HG02759 (cell line): ENCODE results near the gene ACOT13.
A peak's percentile ranks its signal among the peaks of the same experiment; 100 is the strongest.
"Not testable (repeated sequence)": the region's sequence is repeated elsewhere in the genome, so short reads cannot be mapped to it uniquely, and the experiment has no call there.

Source experiments
- ATAC-seq: cut with Tn5 transposase; IDR thresholded peaks from one replicate; pipeline ENCODE4 v1.9.1; 2021; ENCODE audit warnings: mild to moderate bottlenecking, moderate library complexity; ENCODE audit not compliant: unreplicated experiment

Gene ACOT13

GRCh38 chr6:24691550-24691949, 24.7 kb downstream of the ACOT13 start:
- no peak for ATAC-seq

GRCh38 chr6:24692003-24692402, 25.1 kb downstream of the ACOT13 start:
- no peak for ATAC-seq

DNA sequence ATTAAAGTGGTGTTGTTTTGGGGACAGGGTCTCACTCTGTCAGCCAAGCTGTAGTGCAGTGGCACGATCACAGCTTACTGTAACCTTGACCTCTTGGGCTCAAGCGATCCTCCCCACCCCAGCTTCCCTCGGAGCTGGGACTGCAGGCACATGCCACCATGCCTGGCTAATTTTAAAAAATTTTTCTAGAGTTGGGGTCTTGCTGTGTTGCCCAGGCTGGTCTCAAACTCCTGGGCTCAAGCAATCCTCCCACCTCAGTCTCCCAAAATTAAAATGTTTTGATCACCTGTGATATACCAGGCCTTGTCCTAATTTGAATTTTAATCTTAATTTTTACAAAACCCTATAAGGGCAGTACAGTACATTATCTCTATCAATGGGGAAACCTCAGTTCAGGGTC, 25.5 kb downstream of the ACOT13 start:
- ATAC-seq = no peak

- no peak for ATAC-seq
Measured at GRCh38 chr6:24692848-24693592, 26.1 kb downstream of the ACOT13 start.

DNA sequence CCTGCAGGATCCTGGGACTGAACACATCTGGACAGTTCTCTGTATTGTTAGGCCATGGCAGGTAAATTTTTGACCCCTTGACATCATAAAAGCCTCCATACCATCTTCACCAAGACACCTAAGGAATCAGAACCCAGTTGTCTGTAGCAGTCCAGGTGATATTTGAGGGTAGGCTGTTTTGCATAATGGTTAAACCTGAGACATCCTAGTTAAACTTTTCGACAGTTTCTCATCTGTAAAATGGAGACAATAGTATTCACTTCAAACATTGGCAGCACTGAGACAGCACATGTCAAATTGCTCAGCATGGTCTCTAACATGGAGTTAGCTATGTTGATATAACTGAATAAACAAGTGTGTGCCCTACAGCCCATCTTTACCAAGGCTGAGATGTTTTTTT, 27.3 kb downstream of the ACOT13 start:
- no peak for ATAC-seq

DNA sequence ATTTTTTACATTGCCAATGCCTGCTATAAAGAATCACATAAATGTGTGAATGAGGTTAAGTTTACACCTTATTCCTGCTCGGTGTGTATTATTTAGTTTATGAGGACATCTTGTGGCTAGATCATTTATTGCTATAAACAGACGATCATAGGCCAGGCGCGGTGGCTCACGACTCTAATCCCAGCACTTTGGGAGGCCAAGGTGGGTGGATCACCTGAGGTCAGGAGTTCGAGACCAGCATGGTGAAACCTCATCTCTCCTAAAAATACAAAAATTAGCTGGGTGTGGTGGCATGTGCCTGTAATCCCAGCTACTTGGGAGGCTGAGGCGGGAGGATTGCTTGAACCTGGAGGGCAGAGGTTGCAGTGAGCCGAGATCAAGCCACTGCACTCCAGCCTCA, 28.8 kb downstream of the ACOT13 start:
- peak; percentile 57 for ATAC-seq

DNA sequence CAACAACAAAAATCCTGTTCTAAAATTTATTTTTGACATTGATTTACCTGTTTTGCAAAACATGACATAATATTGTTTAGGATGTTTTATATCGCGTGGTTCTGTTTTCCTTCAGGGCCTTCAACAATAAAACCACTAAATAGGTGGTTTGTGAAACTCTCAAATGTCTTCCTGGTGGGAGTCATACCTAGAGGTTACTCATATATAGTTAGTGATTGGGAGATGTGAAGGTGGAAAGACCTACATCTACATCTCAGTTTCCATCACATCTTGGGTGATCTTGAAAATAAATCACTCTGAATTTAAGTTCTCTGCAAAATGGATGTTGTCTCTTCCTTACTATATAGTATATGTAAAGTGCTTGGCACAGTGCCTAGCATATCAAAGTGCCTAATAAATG, 29.2 kb downstream of the ACOT13 start:
- no peak for ATAC-seq

DNA sequence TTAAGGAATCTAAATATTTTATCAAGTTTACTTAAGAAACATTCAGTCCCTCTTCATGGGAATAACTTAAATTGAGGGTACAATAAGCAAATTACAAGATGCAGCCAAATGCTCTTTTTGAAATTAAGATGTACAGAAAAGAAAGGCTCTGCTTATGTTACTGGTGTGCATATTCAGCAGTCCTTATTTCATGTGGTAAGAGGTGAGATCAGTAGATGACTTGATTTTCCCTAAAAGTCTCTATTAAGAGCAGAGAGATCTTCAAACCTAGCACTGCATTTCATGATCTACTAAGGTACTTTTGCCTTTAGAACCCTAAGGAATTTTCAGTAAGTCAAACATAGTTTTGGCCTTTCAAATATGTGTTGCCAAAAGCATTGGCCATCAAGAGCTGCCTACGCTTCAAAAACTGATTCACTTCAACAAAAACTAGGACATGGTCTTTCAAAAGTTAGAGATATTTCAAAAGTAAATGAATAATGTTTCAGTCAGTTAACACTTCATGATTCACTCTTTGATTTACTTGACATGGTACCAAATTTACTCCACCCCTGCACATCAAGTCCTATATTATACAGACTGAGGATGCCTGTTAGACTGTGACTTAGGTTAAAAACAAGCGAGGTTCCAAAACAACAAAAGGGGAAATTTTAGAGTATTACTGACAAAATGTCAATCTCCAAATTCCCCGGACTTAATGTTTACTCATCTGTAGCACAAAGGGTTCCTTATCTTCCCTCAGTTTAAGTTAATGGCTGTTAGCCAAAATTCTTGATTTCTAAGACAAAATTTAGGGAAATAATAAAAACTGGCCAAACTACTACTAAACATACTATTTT, 32.9 kb downstream of the ACOT13 start:
- ATAC-seq = no peak

- ATAC-seq = no peak
Measured at GRCh38 chr6:24702720-24703282, 35.9 kb downstream of the ACOT13 start.

GRCh38 chr6:24704468-24704867, 37.6 kb downstream of the ACOT13 start:
- no peak for ATAC-seq

GRCh38 chr6:24708612-24709011, 41.7 kb downstream of the ACOT13 start:
- ATAC-seq = no peak

DNA sequence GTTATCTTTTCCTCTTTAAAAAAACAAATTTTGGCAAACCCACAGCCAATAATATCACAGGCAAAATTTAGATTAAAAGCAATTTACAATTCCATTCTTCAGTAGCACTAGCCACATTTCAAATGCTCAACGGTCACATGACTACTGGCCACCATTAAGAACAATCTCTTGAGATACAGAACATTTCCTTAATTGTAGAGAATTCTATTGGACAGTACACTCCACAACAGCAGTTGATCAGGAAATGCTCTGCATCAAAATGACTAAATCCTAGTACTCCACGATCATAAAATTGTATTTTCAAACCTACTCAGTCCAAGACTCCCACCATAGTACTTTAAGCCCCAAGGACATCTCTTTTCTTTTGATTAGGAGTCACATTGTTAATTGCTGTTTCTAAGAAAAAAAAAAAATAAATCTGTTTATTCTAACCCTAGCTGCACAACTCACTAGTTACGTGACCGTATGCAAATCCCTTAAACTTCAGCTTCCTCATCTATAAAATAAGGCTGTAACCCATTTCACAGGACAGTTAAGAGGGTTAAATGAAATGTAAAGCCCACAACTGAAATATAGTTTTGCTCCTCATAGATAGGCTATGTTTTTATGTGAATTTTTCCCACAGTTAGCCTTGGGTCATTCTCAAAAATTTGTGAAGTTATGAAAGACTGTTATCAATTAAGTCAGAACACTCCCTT, 42.3 kb downstream of the ACOT13 start:
- no peak for ATAC-seq

DNA sequence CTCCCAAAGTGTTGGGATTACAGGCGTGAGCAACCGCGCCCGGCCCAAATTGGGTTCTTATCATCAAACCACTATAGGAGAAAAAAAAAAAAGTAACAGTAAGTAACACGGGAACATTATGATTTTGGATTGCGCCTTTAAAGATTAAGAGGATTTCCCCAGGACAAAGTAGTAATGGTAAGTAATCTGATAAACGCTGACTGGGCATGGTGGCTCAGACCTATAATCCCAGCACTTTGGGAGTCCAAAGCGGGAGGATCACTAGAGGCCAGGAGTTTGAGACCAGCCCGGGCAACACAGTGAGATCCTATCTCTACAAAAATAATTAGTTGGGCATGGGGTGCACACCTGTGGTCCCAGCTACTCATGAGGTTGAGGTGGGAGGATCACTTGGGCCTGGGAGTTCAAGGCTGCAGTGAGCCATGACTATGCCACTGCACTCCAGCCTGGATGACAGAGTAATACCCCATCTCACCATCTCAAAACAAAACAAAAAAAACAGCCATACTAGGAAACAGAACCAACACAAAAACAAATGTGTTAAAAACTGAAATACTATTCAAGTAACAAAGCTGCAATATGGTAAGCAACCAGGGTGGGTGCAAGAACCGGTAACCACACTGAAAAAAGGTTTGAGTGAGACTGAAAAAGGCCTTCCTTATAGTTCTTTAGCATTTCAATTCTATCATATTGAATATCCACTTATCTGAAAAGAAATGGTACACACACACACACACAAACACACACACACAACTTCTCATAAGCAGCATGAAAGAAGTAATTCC, 43.8 kb downstream of the ACOT13 start:
- ATAC-seq = no peak

GRCh38 chr6:24716602-24717148, 49.8 kb downstream of the ACOT13 start:
- ATAC-seq = not testable (repeated sequence)

DNA sequence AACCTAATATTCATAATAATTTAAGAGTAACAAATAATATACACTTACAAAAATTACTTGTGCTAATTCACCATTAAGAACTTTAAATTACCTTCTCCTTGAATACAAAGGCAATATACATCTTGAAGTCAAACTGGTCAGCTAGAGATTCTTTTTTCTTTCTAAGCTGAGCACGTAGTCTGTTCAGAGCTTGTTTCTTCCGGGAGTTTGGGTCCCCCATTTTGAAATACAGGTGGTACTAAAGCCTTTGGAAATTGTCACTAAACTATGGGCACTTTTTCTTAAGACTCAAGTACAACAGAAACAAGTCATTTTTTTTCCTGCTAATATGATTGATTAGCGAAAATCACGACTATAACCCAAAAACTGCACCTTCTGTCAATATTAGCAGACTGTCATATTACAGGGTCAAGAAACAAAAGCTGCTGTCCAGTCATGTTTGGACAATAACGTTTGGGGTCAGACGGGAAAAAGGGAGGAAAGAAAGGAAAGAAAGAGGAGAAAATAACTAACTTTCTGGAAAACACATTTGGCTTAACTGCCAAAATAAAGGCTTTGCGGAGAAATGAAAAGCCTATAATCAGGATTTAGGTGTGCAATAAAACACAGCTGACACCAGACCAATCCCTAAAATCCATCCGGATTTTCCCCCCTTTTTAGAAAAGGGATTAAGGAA, 51.7 kb downstream of the ACOT13 start:
- no peak for ATAC-seq

DNA sequence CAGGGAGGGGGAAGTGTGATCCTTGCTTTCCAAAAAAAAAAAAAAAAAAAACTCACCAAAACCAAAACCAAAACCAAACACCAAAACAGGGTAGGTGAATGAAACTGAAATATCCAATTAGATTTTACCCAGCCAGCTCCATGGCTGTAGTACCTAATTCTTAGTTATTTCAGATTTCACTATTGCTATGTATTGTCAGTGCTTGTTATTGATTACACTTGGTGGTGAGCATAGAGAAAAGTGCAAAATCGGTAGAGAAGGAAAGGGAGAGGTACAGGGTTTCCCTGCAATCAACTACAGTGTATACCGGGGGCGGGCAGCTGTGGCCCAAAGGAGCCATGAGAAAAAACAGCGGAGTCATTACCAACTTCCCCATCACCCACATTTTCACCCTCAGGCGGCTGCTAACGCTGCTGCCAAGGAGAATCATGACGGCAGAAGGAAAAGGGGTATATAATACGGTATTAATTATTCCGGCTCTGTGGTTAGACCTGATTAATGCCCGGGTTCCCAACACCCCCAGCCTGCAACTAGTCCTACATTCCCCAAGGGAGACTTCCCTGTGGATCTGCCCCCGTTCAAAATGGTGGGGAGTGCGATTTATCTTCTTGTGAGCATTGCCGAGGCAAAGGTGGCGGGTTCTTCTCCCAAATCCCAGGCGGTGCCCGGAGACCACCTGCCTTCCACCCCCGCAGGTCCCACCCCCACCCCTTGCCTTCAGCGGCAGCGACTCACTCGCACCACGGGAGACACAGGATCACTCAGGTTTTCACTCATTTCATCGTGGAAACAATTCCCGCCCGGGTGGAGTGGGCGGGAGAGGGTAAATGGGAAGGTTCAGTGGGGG, 52.5 kb downstream of the ACOT13 start, which contains the start of gene C6orf62:
Gene C6orf62, minus strand, starts transcription at position 30 of the 847 bp plus-strand sequence. CDS start 486 bp downstream, outside the sequence.
- ATAC-seq = peak; percentile 14

DNA sequence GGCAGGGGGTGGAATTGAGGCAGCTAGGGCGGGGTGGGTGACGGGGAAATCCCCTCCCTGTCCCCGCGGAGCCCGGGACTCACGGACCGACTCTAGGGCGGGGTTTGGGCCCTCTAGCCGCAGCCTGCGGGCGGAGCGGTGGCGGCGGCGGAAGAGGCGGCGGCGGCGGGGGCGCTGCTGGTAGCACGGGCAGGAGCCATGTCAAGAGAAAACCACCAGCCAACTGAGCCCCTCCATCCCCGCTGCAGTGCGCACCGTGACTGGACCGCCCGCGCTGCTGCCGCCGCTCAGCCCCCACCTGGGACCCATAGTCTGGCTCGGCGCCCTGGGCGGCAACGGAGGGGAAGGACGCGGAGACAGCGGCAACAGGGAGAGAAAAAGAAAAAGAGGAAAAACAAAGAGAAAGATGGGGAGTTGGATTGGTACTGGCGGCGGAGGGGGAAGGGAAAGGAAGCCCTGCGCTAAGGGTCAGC, 53.3 kb downstream of the ACOT13 start:
- peak; percentile 24 for ATAC-seq
